Ascending aorta (tissue), 2 donors: ENCODE results near the gene GUCY1A2. TPM values are rescaled to one million over a fixed set of nuclear protein-coding genes. Genes with fewer than 3 reads are reported as not detected.

Source experiments
- DNase-seq, 2 donors: peaks; one replicate each; pipeline ENCODE4 v3.0.0-alpha.2; 2019; ENCODE audit warnings: low spot score in 2 of 2
- H3K27ac ChIP-seq, 2 donors: fragments of 200-600 bp; sonication (generic); one replicate each; pipeline ENCODE4 v1.5.1; 2016 to 2017; ENCODE audit warnings: mild to moderate bottlenecking in 1 of 2
- H3K27me3 ChIP-seq: fragments of 200-600 bp; sonication (generic); one replicate; pipeline ENCODE4 v1.5.1; 2017
- H3K36me3 ChIP-seq, 2 donors: fragments of 200-600 bp; sonication (generic); one replicate each; pipeline ENCODE4 v1.5.1; 2016
- H3K4me1 ChIP-seq, 2 donors: fragments of 200-600 bp; sonication (generic); one replicate each; pipeline ENCODE4 v1.5.1; 2016 to 2017; ENCODE audit warnings: mild to moderate bottlenecking in 1 of 2
- H3K4me3 ChIP-seq, 2 donors: fragments of 200-600 bp; sonication (generic); one replicate each; pipeline ENCODE4 v1.5.1; 2016 to 2017; ENCODE audit warnings: mild to moderate bottlenecking in 1 of 2
- H3K9me3 ChIP-seq, 2 donors: fragments of 200-600 bp; sonication (generic); one replicate each; pipeline ENCODE4 v1.5.1; 2016
- intact Hi-C: fragments of 100-400 bp; cut with DNase I; formaldehyde crosslinking; loops from one replicate; pipeline ENCODE4 v1.15.1; 2023
- total RNA-seq: library from RNA; depleted of rRNA; stranded (reverse); fragments of >200 nt; gene quantifications from one replicate; pipeline ENCODE4 v1.1.0, GENCODE V29; 2016
- TF ChIP-seq, protein P1 (sequence below), 3 experiments: fragments of 200-600 bp in 2 of 3; fragments of 450-650 bp in 1 of 3; sonication (generic) in 2 of 3; IDR thresholded peaks; one replicate each; pipeline ENCODE4 v1.5.1; 2016 to 2019; ENCODE audit warnings: antibody characterized with exemption in 3 of 3, mild to moderate bottlenecking in 1 of 3, moderate library complexity in 1 of 3

GUCY1A2 gene
- total RNA-seq, 1 donor from 2014 or later = 5.6 TPM

DNA sequence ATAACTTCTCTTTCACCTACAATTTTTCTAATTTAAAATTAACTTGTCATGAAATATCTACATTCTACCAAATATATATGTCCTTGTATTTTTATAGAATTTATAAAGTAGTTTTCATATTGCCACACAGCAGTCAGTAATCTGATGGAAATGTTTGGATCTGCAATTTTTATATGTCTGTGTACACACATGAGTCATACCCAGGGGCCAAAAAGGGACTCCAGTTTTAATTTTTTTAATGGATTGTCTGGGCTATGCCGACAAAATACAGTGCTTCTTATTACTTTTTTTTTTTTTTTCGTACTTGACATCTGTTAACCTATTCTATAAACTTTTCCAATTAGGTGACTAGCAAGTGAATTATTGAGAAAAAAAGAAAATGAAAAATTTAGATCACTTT, 6.3 kb downstream of the GUCY1A2 start:
- H3K4me1 ChIP-seq = no peaks in the 10 kb centered on the region
- no peaks in the 10 kb centered on the region for H3K27me3 ChIP-seq
- no peaks in the 10 kb centered on the region for H3K36me3 ChIP-seq
- intact Hi-C loops = no loop called here
- no peak for DNase-seq
- no peak overlapping the region for H3K4me3 ChIP-seq
- TF ChIP-seq, protein P1, sequence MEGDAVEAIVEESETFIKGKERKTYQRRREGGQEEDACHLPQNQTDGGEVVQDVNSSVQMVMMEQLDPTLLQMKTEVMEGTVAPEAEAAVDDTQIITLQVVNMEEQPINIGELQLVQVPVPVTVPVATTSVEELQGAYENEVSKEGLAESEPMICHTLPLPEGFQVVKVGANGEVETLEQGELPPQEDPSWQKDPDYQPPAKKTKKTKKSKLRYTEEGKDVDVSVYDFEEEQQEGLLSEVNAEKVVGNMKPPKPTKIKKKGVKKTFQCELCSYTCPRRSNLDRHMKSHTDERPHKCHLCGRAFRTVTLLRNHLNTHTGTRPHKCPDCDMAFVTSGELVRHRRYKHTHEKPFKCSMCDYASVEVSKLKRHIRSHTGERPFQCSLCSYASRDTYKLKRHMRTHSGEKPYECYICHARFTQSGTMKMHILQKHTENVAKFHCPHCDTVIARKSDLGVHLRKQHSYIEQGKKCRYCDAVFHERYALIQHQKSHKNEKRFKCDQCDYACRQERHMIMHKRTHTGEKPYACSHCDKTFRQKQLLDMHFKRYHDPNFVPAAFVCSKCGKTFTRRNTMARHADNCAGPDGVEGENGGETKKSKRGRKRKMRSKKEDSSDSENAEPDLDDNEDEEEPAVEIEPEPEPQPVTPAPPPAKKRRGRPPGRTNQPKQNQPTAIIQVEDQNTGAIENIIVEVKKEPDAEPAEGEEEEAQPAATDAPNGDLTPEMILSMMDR (IDR thresholded peaks at IDR 0.05) = no peak
- no peaks in the 10 kb centered on the region for H3K9me3 ChIP-seq
- no peak overlapping the region for H3K27ac ChIP-seq

DNA sequence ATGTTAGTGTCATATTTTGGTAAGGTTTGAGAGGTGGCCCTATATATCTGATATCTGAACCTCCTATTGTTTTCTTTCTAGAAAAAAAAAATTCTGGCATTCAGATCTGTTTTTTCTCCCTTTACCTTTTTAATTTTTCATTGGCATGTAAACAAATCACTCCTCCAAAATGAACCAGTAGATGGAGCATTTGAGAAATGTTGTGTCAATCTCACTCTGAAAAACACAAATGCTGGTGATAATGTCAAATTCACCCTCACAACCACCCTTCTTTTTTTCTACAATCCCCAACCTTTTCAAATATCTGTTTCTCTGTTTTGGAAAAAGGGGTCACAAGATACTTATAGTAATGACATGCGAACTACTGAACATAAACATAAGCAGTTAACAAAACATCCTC, 9.1 kb downstream of the GUCY1A2 start:
- Histone ChIP-seq H3K4me1 (no peaks in the 10 kb centered on the region), H3K36me3 (no peaks in the 10 kb centered on the region), H3K9me3 (no peaks in the 10 kb centered on the region), H3K27me3 (no peaks in the 10 kb centered on the region), H3K27ac (no peak overlapping the region), H3K4me3 (no peak overlapping the region)
- DNase-seq = no peak
- intact Hi-C loops = no loop called here
- TF ChIP-seq, protein P1 (IDR thresholded peaks at IDR 0.05) = no peak

DNA sequence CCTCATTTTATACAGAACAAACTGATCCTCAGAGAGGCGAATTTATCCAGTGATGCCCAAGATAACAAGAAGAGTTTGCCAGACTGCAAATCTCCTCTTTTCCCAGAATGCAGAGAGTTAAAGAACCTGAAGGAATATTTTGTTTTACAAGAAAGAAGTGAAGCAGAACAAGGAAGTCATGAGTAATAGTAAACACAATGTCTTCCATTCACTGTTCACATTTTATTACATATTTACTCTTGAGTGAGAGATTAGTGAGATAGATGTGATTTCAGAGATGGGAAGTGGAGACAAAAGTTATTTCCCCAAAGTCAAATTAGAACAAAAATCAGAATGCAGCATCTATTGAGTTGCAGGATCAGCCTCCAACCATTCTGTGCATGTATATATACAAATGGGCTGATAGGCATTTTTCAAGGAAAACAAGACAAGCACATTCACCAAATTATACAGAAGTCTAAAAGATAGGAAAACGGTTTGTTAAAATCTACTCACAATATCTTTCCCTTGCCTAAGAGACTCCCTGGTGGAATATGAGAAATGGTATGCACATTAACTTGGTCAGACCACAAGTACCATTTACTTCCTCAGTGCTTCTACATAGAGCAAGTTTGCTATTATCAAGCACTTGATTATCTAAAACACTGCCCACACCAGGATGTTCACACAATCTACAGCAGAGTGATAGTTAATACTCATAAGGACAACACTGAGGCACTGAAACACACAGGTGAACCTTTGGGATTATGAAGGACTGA, 12.0 kb downstream of the GUCY1A2 start:
- Histone ChIP-seq H3K4me1 (no peaks in the 10 kb centered on the region), H3K4me3 (no peak overlapping the region), H3K27me3 (no peaks in the 10 kb centered on the region), H3K36me3 (no peaks in the 10 kb centered on the region), H3K27ac (no peak overlapping the region), H3K9me3 (no peaks in the 10 kb centered on the region)
- TF ChIP-seq, protein P1 (IDR thresholded peaks at IDR 0.05) = no peak
- intact Hi-C loops = no loop called here
- no peak for DNase-seq

DNA sequence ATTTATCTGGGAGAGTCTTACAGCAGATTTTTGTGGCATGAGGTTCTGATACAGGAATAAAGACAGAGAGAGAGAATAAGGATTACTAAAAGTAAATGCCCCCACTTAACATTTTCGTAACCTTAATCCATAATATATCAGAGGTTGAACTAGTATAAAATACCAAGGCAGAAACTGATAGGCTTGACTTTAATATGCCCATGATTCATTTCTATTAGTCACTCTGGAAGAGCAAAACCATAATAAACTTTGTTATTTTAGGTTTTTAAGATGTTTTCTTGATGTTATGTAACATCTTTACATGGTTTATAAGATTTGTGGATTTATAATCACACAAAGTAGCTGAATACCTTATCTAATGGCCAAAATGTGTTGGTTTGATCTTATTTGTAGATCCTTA, 19.1 kb downstream of the GUCY1A2 start:
- intact Hi-C loops = no loop called here
- no peaks in the 10 kb centered on the region for H3K36me3 ChIP-seq
- no peaks in the 10 kb centered on the region for H3K9me3 ChIP-seq
- no peak for DNase-seq
- no peaks in the 10 kb centered on the region for H3K27me3 ChIP-seq
- no peaks in the 10 kb centered on the region for H3K4me1 ChIP-seq
- TF ChIP-seq, protein P1 (IDR thresholded peaks at IDR 0.05) = no peak
- H3K27ac ChIP-seq = no peak overlapping the region
- H3K4me3 ChIP-seq = no peak overlapping the region

DNA sequence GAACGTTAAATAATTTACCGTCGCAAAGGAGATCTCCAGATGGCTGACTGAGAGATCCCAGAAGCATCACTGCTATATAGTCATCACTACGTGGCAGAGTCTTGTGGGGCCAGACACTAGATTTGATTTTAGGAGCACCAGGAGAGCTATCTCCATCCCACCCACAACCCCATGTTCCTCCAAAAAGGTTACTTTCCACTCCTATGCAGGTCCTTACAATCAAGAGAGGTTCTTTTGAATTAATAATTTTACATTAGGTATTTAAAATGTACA, 19.4 kb downstream of the GUCY1A2 start:
- no peaks in the 10 kb centered on the region for H3K4me1 ChIP-seq
- H3K9me3 ChIP-seq = no peaks in the 10 kb centered on the region
- no peak overlapping the region for H3K27ac ChIP-seq
- H3K27me3 ChIP-seq = no peaks in the 10 kb centered on the region
- TF ChIP-seq, protein P1 (IDR thresholded peaks at IDR 0.05) = no peak
- intact Hi-C loops = no loop called here
- no peak overlapping the region for H3K4me3 ChIP-seq
- no peak for DNase-seq
- no peaks in the 10 kb centered on the region for H3K36me3 ChIP-seq
